ENCODE data around the gene CNIH2.

- no peak for TF ChIP-seq POLR2A (IDR thresholded peaks at IDR 0.05)
- no peak for TF ChIP-seq CTCF (IDR thresholded peaks at IDR 0.05)
Measured at GRCh38 chr11:66293777-66294625, 16.0 kb downstream of the CNIH2 start.

Measured in stomach (tissue), 4 donors.